ENCODE data around the gene ATP1B3. TPM values are rescaled to one million over a fixed set of nuclear protein-coding genes. Genes with fewer than 3 reads are reported as not detected.

Gene ATP1B3
- total and polyA plus RNA-seq, 9 of the 15 experiments (the other 6 are each of a cell fraction or from before 2014, with no cell fraction given) = 48.3 to 202 (median 123) TPM

DNA sequence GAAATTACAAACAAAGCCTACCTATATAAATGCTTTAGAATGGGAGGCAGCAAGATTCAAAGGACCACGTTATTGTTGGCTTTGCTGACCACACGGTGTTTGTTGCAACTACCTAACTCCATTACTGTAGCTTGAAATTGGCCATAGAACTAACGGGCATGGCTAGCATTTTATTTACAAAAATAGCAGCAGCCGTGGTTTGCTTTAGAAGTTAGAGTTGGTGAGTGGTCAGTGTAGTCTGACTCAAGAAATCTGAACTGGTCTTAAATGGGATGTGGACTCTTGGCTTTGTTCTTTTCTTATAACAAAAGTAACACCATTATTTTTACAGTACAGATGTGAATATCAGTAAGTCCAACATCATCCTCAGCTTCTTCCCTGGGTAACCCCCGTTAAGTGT is 10.6 kb downstream of the ATP1B3 start:
- Histone ChIP-seq H2AFZ (ENCODE audit: low read depth, low read length) (no peak overlapping the region), H3K4me3 (no peak overlapping the region), H4K20me1 (replicated peaks; ENCODE audit: control insufficient read depth, insufficient read depth, low read length) (no peaks in the 10 kb centered on the region; the same call in 1 of the 2 replicates), H3K9me1 (ENCODE audit: control insufficient read depth, insufficient read depth, low read length) (no peaks in the 10 kb centered on the region), H3K27me3 (ENCODE audit: control insufficient read depth in 2 of 2, insufficient read depth in 2 of 2, low read length in 2 of 2) (no peaks in the 10 kb centered on the region), H3K4me1 (replicated peaks in 1 of 2; ENCODE audit: control insufficient read depth in 2 of 2, insufficient read depth in 2 of 2, low read length in 2 of 2) (peaks cover 0 to 5% of the 10 kb centered on the region in 2 experiments; a peak in 3 of 5 replicates), H3K9ac (ENCODE audit: insufficient read depth in 1 of 2, low read depth in 2 of 2, low read length in 2 of 2) (no peak overlapping the region), H3K79me2 (ENCODE audit: control insufficient read depth, insufficient read depth, low read length) (peaks cover 95% of the 10 kb centered on the region), H3K9me3 (replicated peaks; ENCODE audit: control insufficient read depth, insufficient read depth, low read depth, low read length) (peaks cover 11% of the 10 kb centered on the region; the same call in 1 of the 2 replicates), H3K4me2 (ENCODE audit: insufficient read depth, low read length) (no peak overlapping the region), H3K36me3 (ENCODE audit: control insufficient read depth, insufficient read depth, low read length) (peaks cover 66% of the 10 kb centered on the region), H3K27ac (ENCODE audit: extremely low read depth, low read depth, low read length) (no peak overlapping the region)
- no peak for TF ChIP-seq ZBTB8A (IDR thresholded peaks at IDR 0.05; ENCODE audit: partially characterized antibody)
- TF ChIP-seq, protein P1, sequence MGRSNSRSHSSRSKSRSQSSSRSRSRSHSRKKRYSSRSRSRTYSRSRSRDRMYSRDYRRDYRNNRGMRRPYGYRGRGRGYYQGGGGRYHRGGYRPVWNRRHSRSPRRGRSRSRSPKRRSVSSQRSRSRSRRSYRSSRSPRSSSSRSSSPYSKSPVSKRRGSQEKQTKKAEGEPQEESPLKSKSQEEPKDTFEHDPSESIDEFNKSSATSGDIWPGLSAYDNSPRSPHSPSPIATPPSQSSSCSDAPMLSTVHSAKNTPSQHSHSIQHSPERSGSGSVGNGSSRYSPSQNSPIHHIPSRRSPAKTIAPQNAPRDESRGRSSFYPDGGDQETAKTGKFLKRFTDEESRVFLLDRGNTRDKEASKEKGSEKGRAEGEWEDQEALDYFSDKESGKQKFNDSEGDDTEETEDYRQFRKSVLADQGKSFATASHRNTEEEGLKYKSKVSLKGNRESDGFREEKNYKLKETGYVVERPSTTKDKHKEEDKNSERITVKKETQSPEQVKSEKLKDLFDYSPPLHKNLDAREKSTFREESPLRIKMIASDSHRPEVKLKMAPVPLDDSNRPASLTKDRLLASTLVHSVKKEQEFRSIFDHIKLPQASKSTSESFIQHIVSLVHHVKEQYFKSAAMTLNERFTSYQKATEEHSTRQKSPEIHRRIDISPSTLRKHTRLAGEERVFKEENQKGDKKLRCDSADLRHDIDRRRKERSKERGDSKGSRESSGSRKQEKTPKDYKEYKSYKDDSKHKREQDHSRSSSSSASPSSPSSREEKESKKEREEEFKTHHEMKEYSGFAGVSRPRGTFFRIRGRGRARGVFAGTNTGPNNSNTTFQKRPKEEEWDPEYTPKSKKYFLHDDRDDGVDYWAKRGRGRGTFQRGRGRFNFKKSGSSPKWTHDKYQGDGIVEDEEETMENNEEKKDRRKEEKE (IDR thresholded peaks at IDR 0.05; ENCODE audit: borderline replicate concordance in 1 of 2, control insufficient read depth in 1 of 2, low read depth in 2 of 2, low read length in 1 of 2) = no peak
- TF ChIP-seq, protein P2, sequence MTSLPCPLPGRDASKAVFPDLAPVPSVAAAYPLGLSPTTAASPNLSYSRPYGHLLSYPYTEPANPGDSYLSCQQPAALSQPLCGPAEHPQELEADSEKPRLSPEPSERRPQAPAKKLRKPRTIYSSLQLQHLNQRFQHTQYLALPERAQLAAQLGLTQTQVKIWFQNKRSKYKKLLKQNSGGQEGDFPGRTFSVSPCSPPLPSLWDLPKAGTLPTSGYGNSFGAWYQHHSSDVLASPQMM (CRISPR knock-in tag; IDR thresholded peaks at IDR 0.05) = no peak
- TF ChIP-seq KDM1A (IDR thresholded peaks at IDR 0.05) = no peak
- no TSS peak for BruUV-seq (replicated peaks)
- FAIRE-seq = no peak
- intact Hi-C loops (cut with micrococcal nuclease) (no loop called here), in situ Hi-C loops (cut with MboI) (no loop called here)
- DNase-seq (ENCODE audit: extremely low read depth in 1 of 4, low spot score in 3 of 4) = no peak
- ATAC-seq = no peak
- ChIA-PET POLR2A (interaction anchor here (0.6 to 5.7 kb wide), 3 partner anchors 10 to 56 kb away, joined by 4 to 26 read pairs (median 7); partner anchors contain the start of gene ATP1B3), CTCF (ENCODE audit: low intra/inter-chr PET ratio) (no interaction called here)
- 89% methylated on average over 5 of the region's 5 CpGs for WGBS (ENCODE audit: insufficient coverage, low coverage, missing lambda C conversion rate)
